ENCODE measurements around the gene MUC5AC. TPM values are rescaled to one million over a fixed set of nuclear protein-coding genes. Genes with fewer than 3 reads are reported as not detected.

The MUC5AC gene
- total and polyA plus RNA-seq, 2 donors (not counting 1 experiment from before 2014, with no cell fraction given) = not detected

- H2AFZ ChIP-seq (ENCODE audit: low read length) = no peak overlapping the region
- no peak overlapping the region for H3K27ac ChIP-seq (ENCODE audit: insufficient read depth, low read length)
- no peaks in the 10 kb centered on the region for H3K4me1 ChIP-seq (ENCODE audit: control insufficient read depth, extremely low read depth, insufficient read depth, low read length)
- H3K9me3 ChIP-seq (ENCODE audit: control insufficient read depth, insufficient read depth, low read depth, low read length) = no peaks in the 10 kb centered on the region
- H3K9ac ChIP-seq (ENCODE audit: insufficient read depth, low read length) = no peak overlapping the region
- no peaks in the 10 kb centered on the region for H4K20me1 ChIP-seq (ENCODE audit: control insufficient read depth, extremely low read depth, insufficient read depth, low read length)
- H3K27me3 ChIP-seq (ENCODE audit: control insufficient read depth, insufficient read depth, low read length) = no peaks in the 10 kb centered on the region
- no peaks in the 10 kb centered on the region for H3K79me2 ChIP-seq (ENCODE audit: control insufficient read depth, insufficient read depth, low read length)
- no peak overlapping the region for H3K4me3 ChIP-seq (replicated peaks in 1 of 4; ENCODE audit: control extremely low read depth in 1 of 4, insufficient read depth in 1 of 4, low read depth in 3 of 4, low read length in 4 of 4)
- H3K36me3 ChIP-seq (ENCODE audit: control insufficient read depth, insufficient read depth, low read length) = no peaks in the 10 kb centered on the region
- DNase-seq (ENCODE audit: low read depth in 2 of 2) = no peak
- no peak for TF ChIP-seq CTCF (conservative IDR thresholded peaks at IDR 0.05 in 1 of 2, IDR thresholded peaks at IDR 0.05 in 1 of 2; ENCODE audit: low read depth in 1 of 2, low read length in 2 of 2)
- no peak overlapping the region for H3K4me2 ChIP-seq (ENCODE audit: extremely low read depth, insufficient read depth, low read length)
These were observed 59.4 kb downstream of the MUC5AC start for GRCh38 chr11:1217151-1217550.

GRCh38 chr11:1218256-1218787 is 60.6 kb downstream of the MUC5AC start:
- H3K9me3 ChIP-seq (ENCODE audit: control insufficient read depth, insufficient read depth, low read depth, low read length) = no peaks in the 10 kb centered on the region
- H3K4me3 ChIP-seq (replicated peaks in 1 of 4; ENCODE audit: control extremely low read depth in 1 of 4, insufficient read depth in 1 of 4, low read depth in 3 of 4, low read length in 4 of 4) = no peak overlapping the region
- H4K20me1 ChIP-seq (ENCODE audit: control insufficient read depth, extremely low read depth, insufficient read depth, low read length) = no peaks in the 10 kb centered on the region
- DNase-seq (ENCODE audit: low read depth in 2 of 2) = no peak
- H3K9ac ChIP-seq (ENCODE audit: insufficient read depth, low read length) = no peak overlapping the region
- H2AFZ ChIP-seq (ENCODE audit: low read length) = no peak overlapping the region
- no peak overlapping the region for H3K4me2 ChIP-seq (ENCODE audit: extremely low read depth, insufficient read depth, low read length)
- TF ChIP-seq CTCF (conservative IDR thresholded peaks at IDR 0.05 in 1 of 2, IDR thresholded peaks at IDR 0.05 in 1 of 2; ENCODE audit: low read depth in 1 of 2, low read length in 2 of 2) = no peak
- TF ChIP-seq EZH2 (IDR thresholded peaks at IDR 0.05; ENCODE audit: low read length, missing control alignments) = no peak
- no peak overlapping the region for H3K27ac ChIP-seq (ENCODE audit: insufficient read depth, low read length)
- H3K4me1 ChIP-seq (ENCODE audit: control insufficient read depth, extremely low read depth, insufficient read depth, low read length) = no peaks in the 10 kb centered on the region
- no peaks in the 10 kb centered on the region for H3K27me3 ChIP-seq (ENCODE audit: control insufficient read depth, insufficient read depth, low read length)
- no peaks in the 10 kb centered on the region for H3K36me3 ChIP-seq (ENCODE audit: control insufficient read depth, insufficient read depth, low read length)
- no peaks in the 10 kb centered on the region for H3K79me2 ChIP-seq (ENCODE audit: control insufficient read depth, insufficient read depth, low read length)

- TF ChIP-seq EZH2 (IDR thresholded peaks at IDR 0.05; ENCODE audit: low read length, missing control alignments) (no peak), CTCF (conservative IDR thresholded peaks at IDR 0.05 in 1 of 2, IDR thresholded peaks at IDR 0.05 in 1 of 2; ENCODE audit: low read depth in 1 of 2, low read length in 2 of 2) (no peak)
- no peaks in the 10 kb centered on the region for H4K20me1 ChIP-seq (ENCODE audit: control insufficient read depth, extremely low read depth, insufficient read depth, low read length)
- no peak overlapping the region for H3K27ac ChIP-seq (ENCODE audit: insufficient read depth, low read length)
- no peaks in the 10 kb centered on the region for H3K4me1 ChIP-seq (ENCODE audit: control insufficient read depth, extremely low read depth, insufficient read depth, low read length)
- H3K27me3 ChIP-seq (ENCODE audit: control insufficient read depth, insufficient read depth, low read length) = no peaks in the 10 kb centered on the region
- H3K36me3 ChIP-seq (ENCODE audit: control insufficient read depth, insufficient read depth, low read length) = no peaks in the 10 kb centered on the region
- H3K9ac ChIP-seq (ENCODE audit: insufficient read depth, low read length) = no peak overlapping the region
- no peak overlapping the region for H2AFZ ChIP-seq (ENCODE audit: low read length)
- DNase-seq (ENCODE audit: low read depth in 2 of 2) = no peak
- H3K79me2 ChIP-seq (ENCODE audit: control insufficient read depth, insufficient read depth, low read length) = no peaks in the 10 kb centered on the region
- H3K9me3 ChIP-seq (ENCODE audit: control insufficient read depth, insufficient read depth, low read depth, low read length) = no peaks in the 10 kb centered on the region
- no peak overlapping the region for H3K4me2 ChIP-seq (ENCODE audit: extremely low read depth, insufficient read depth, low read length)
- no peak overlapping the region for H3K4me3 ChIP-seq (replicated peaks in 1 of 4; ENCODE audit: control extremely low read depth in 1 of 4, insufficient read depth in 1 of 4, low read depth in 3 of 4, low read length in 4 of 4)
These were observed 61.2 kb downstream of the MUC5AC start for GRCh38 chr11:1218788-1219445.
